Ascending aorta (tissue), 2 donors: Measurements from ENCODE around the gene TBX21. TPM values are rescaled to one million over a fixed set of nuclear protein-coding genes. Genes with fewer than 3 reads are reported as not detected.

ENCODE experiments used
- DNase-seq, 2 donors: peaks; one replicate each; pipeline ENCODE4 v3.0.0-alpha.2; 2019; ENCODE audit warnings: low spot score in 2 of 2
- H3K27ac ChIP-seq, 2 donors: fragments of 200-600 bp; sonication (generic); one replicate each; pipeline ENCODE4 v1.5.1; 2016 to 2017; ENCODE audit warnings: mild to moderate bottlenecking in 1 of 2
- H3K27me3 ChIP-seq: fragments of 200-600 bp; sonication (generic); one replicate; pipeline ENCODE4 v1.5.1; 2017
- H3K36me3 ChIP-seq, 2 donors: fragments of 200-600 bp; sonication (generic); one replicate each; pipeline ENCODE4 v1.5.1; 2016
- H3K4me1 ChIP-seq, 2 donors: fragments of 200-600 bp; sonication (generic); one replicate each; pipeline ENCODE4 v1.5.1; 2016 to 2017; ENCODE audit warnings: mild to moderate bottlenecking in 1 of 2
- H3K4me3 ChIP-seq, 2 donors: fragments of 200-600 bp; sonication (generic); one replicate each; pipeline ENCODE4 v1.5.1; 2016 to 2017; ENCODE audit warnings: mild to moderate bottlenecking in 1 of 2
- H3K9me3 ChIP-seq, 2 donors: fragments of 200-600 bp; sonication (generic); one replicate each; pipeline ENCODE4 v1.5.1; 2016
- intact Hi-C: fragments of 100-400 bp; cut with DNase I; formaldehyde crosslinking; loops from one replicate; pipeline ENCODE4 v1.15.1; 2023
- total RNA-seq: library from RNA; depleted of rRNA; stranded (reverse); fragments of >200 nt; gene quantifications from one replicate; pipeline ENCODE4 v1.1.0, GENCODE V29; 2016
- TF ChIP-seq, protein P1 (sequence below), 3 experiments: fragments of 200-600 bp in 2 of 3; fragments of 450-650 bp in 1 of 3; sonication (generic) in 2 of 3; IDR thresholded peaks; one replicate each; pipeline ENCODE4 v1.5.1; 2016 to 2019; ENCODE audit warnings: antibody characterized with exemption in 3 of 3, mild to moderate bottlenecking in 1 of 3, moderate library complexity in 1 of 3

The TBX21 gene
- total RNA-seq, 1 donor from 2014 or later = not detected

DNA sequence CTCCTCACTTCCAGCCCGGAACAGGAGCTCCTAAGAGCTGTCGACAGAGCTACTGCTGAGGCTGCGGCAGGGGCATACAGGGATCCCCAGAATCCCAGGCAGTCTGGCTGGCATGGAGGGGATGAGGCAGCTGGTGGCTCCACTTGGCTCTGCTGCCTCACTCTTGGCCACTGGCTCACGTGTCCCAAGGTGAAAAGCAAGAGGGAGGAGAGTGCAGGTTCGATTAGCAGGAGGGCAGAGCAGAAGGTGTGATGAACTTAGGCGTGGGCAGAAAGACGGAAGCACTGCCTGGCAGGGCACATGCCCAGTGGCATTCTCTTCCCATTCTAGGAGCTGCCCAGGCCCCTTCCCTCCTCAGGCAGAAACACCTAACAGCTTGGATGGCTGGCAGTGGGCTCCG, 11.3 kb upstream of the TBX21 start:
- DNase-seq = no peak
- Histone ChIP-seq H3K4me1 (no peaks in the 10 kb centered on the region), H3K27ac (no peak overlapping the region), H3K36me3 (no peaks in the 10 kb centered on the region), H3K27me3 (peaks cover 16% of the 10 kb centered on the region), H3K4me3 (no peak overlapping the region), H3K9me3 (no peaks in the 10 kb centered on the region)
- TF ChIP-seq, protein P1, sequence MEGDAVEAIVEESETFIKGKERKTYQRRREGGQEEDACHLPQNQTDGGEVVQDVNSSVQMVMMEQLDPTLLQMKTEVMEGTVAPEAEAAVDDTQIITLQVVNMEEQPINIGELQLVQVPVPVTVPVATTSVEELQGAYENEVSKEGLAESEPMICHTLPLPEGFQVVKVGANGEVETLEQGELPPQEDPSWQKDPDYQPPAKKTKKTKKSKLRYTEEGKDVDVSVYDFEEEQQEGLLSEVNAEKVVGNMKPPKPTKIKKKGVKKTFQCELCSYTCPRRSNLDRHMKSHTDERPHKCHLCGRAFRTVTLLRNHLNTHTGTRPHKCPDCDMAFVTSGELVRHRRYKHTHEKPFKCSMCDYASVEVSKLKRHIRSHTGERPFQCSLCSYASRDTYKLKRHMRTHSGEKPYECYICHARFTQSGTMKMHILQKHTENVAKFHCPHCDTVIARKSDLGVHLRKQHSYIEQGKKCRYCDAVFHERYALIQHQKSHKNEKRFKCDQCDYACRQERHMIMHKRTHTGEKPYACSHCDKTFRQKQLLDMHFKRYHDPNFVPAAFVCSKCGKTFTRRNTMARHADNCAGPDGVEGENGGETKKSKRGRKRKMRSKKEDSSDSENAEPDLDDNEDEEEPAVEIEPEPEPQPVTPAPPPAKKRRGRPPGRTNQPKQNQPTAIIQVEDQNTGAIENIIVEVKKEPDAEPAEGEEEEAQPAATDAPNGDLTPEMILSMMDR (IDR thresholded peaks at IDR 0.05) = no peak
- intact Hi-C loops = no loop called here

DNA sequence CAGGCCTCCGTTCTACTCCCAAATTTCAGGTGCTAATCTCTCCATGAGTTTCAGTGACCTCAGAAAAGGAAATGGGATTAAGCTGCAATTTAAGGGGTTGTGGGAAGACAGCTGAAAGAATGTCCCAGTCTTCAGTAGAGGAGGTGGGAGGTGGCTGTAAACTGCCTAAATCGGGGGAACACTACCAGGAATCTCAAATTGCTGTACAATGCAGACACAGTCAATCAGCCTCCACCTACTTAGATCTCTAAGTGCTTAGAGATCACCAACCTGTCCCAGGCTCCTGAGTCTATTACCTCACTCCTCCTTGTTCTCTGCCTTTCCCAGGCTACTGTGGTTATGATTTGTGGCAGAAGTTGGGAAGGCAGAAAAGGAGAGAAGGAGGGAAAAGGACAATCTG, 8.3 kb upstream of the TBX21 start:
- Histone ChIP-seq H3K27me3 (peaks cover 16% of the 10 kb centered on the region), H3K4me1 (no peaks in the 10 kb centered on the region), H3K27ac (no peak overlapping the region), H3K9me3 (no peaks in the 10 kb centered on the region), H3K4me3 (no peak overlapping the region), H3K36me3 (no peaks in the 10 kb centered on the region)
- intact Hi-C loops = no loop called here
- TF ChIP-seq, protein P1 (IDR thresholded peaks at IDR 0.05) = no peak
- DNase-seq = no peak

DNA sequence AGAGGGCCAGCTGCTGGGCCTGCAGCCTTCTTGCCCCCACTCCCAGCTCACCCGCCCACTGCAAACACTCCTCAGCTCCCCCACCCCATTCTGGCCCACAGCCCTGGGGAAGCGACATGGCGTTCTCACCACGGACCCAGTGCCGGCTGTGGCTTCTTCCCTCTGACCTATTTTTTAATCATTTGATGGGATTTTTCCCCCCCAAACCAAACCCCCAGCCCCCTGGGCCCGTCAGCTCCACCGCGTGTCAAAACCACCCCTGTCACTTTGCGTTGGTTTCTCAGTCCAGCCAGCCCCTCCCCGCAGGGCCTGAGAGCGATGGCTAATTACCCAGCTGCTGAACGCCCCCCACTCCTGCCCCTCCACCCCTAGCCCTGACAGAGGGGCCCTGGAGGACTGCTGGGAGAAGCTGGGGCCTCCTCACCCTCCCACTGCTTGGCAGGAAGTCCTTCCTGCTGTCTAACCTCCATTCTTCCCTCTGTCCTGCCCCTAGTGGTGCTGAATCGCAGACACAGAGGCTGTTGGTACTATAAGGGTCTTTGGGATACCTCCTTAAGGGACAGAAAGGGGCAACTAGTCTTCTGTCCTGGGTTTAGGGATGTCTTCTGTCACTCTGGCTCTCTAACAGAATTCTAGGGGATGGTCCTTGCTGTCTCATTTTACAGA, 7.5 kb upstream of the TBX21 start:
- TF ChIP-seq, protein P1 (IDR thresholded peaks at IDR 0.05) = no peak
- DNase-seq = no peak
- Histone ChIP-seq H3K27me3 (peaks cover 16% of the 10 kb centered on the region), H3K4me3 (no peak overlapping the region), H3K27ac (no peak overlapping the region), H3K4me1 (no peaks in the 10 kb centered on the region), H3K36me3 (no peaks in the 10 kb centered on the region), H3K9me3 (no peaks in the 10 kb centered on the region)
- intact Hi-C loops = no loop called here

DNA sequence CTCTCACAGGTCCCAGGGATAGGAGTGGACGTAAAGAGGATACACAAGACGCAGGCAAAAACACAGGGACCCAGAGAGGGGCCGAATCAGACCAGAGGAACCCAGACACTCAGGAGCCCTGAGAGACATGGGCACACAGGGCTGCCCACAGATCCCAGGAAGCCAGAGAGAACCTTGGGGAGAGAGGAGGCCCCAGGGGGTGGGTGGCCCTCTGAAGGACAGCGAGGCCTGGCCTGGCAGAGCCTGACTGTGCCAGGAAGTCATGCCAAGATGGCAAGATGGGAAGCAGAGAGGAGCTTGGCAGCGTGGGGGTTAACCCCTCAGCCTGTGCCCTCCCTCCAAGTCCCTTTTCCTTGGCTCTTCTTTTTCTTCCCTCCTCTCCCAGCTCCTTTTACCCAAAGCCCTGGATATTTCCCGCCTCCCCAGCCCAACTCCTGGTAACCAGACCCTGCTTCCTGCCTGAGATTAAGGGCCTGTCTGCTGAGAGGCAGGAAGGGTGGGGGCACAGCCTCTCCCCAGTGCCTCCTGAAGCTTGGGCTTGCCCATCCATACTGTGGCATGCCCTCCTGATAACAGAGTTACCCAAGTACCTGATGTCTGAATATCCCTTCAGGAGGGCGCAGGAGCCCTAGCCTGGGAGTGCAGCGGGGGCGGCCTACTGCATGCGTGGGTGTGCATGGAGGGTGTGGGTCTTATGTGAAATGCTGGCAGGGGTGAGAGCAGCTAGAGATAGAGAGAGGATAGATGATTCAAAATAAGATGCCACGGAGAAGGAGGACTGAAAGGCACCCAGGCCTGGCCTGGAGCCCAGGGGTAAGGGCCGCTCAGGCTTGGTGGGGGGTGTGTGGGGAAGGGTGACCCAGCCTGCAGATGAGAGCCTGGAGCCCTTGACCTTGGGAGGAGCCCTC, 6.0 kb upstream of the TBX21 start:
- no peak overlapping the region for H3K27ac ChIP-seq
- TF ChIP-seq, protein P1 (IDR thresholded peaks at IDR 0.05) = no peak
- peaks cover 8% of the 10 kb centered on the region for H3K27me3 ChIP-seq
- intact Hi-C loops = no loop called here
- no peak overlapping the region for H3K4me3 ChIP-seq
- no peaks in the 10 kb centered on the region for H3K9me3 ChIP-seq
- DNase-seq = no peak
- H3K36me3 ChIP-seq = no peaks in the 10 kb centered on the region
- no peaks in the 10 kb centered on the region for H3K4me1 ChIP-seq

GRCh38 chr17:47727704-47728036, 5.4 kb upstream of the TBX21 start:
- Histone ChIP-seq H3K36me3 (no peaks in the 10 kb centered on the region), H3K4me3 (no peak overlapping the region), H3K9me3 (no peaks in the 10 kb centered on the region), H3K27ac (no peak overlapping the region), H3K4me1 (no peaks in the 10 kb centered on the region), H3K27me3 (peaks cover 11% of the 10 kb centered on the region)
- intact Hi-C loops = no loop called here
- TF ChIP-seq, protein P1 (IDR thresholded peaks at IDR 0.05) = no peak
- DNase-seq = no peak
